HepG2 (cell line): ENCODE results near the gene NDUFAF8. TPM values are rescaled to one million over a fixed set of nuclear protein-coding genes. Genes with fewer than 3 reads are reported as not detected.
A peak's percentile ranks its signal among the peaks of the same experiment; 100 is the strongest.

Experiments
- DNMT3B ChIP-seq: conservative IDR thresholded peaks from 2 replicates; pipeline ENCODE4 v1.6.1; 2016; ENCODE audit warnings: missing biosample characterization, control low read depth
- EHMT2 ChIP-seq: fragments of 200-600 bp; sonication (generic); IDR thresholded peaks from 2 replicates; pipeline ENCODE4 v1.7.0; 2017; ENCODE audit warnings: antibody characterized with exemption, low read depth, low read length, borderline replicate concordance
- GZF1 ChIP-seq: sonication (generic); formaldehyde crosslinking; IDR thresholded peaks from 2 replicates; pipeline ENCODE4 v1.5.1; 2020; ENCODE audit warnings: mild to moderate bottlenecking, missing genetic modification reagents
- MED1 ChIP-seq: sonication (generic); formaldehyde crosslinking; IDR thresholded peaks from 2 replicates; pipeline ENCODE4 v1.4.0; 2020; ENCODE audit warnings: missing genetic modification reagents
- MEIS2 ChIP-seq: sonication (generic); formaldehyde crosslinking; IDR thresholded peaks from 2 replicates; pipeline ENCODE4 v1.9.0; 2021; ENCODE audit warnings: mild to moderate bottlenecking, missing genetic modification reagents
- NKX3-1 ChIP-seq: sonication (generic); formaldehyde crosslinking; IDR thresholded peaks from 2 replicates; pipeline ENCODE4 v1.5.0; 2020; ENCODE audit warnings: missing genetic modification reagents
- NR2F6 ChIP-seq, 2 experiments: IDR thresholded peaks; 2 replicates each; pipeline ENCODE4 v1.6.1; 2016; ENCODE audit warnings: antibody characterized with exemption in 1 of 2, mild to moderate bottlenecking in 1 of 2
- SCMH1 ChIP-seq: sonication (generic); formaldehyde crosslinking; IDR thresholded peaks from 2 replicates; pipeline ENCODE4 v1.9.0; 2021; ENCODE audit warnings: missing genetic modification reagents, mild to moderate bottlenecking, borderline replicate concordance
- SMYD3 ChIP-seq: sonication (generic); formaldehyde crosslinking; IDR thresholded peaks from 2 replicates; pipeline ENCODE4 v1.8.1; 2023; ENCODE audit warnings: mild to moderate bottlenecking, missing genetic modification reagents
- SPEN ChIP-seq: sonication (generic); formaldehyde crosslinking; IDR thresholded peaks from 2 replicates; pipeline ENCODE4 v1.5.1; 2020; ENCODE audit warnings: low read depth, mild to moderate bottlenecking, missing genetic modification reagents
- ZNF441 ChIP-seq: sonication (generic); formaldehyde crosslinking; IDR thresholded peaks from 2 replicates; pipeline ENCODE4 v1.7.0; 2021; ENCODE audit warnings: missing genetic modification reagents, borderline replicate concordance
- ZNF446 ChIP-seq: sonication (generic); formaldehyde crosslinking; IDR thresholded peaks from 2 replicates; pipeline ENCODE4 v1.5.0; 2020; ENCODE audit warnings: mild to moderate bottlenecking, missing genetic modification reagents
- ZNF614 ChIP-seq: IDR thresholded peaks from 2 replicates; pipeline ENCODE4 v1.6.1; 2018; ENCODE audit warnings: missing biosample characterization, missing genetic modification reagents, inconsistent platforms, borderline replicate concordance
- ZSCAN20 ChIP-seq: sonication (generic); formaldehyde crosslinking; IDR thresholded peaks from 2 replicates; pipeline ENCODE4 v1.4.0; 2020; ENCODE audit warnings: missing genetic modification reagents, mild to moderate bottlenecking, borderline replicate concordance
- polyA plus RNA-seq, 8 experiments: library from polyadenylated mRNA; depleted of rRNA in 3 of 8; stranded (reverse) in 7 of 8; unstranded in 1 of 8; fragments of >200 nt; fragmentation: Illumina TruSeq in 4 of 8; extraction: Trizol in 4 of 8; gene quantifications; 2 replicates each; pipeline versions ENCODE4 v1.2.1 to v1.2.3, GENCODE V29; 2011 to 2016; ENCODE audit warnings: low read depth in 4 of 8, missing spikeins in 1 of 8, mixed read lengths in 1 of 8; ENCODE audit not compliant: insufficient read depth in 1 of 8
- total RNA-seq, 5 experiments: library from RNA; depleted of rRNA; stranded (reverse); fragments of >200 nt; fragmentation: Illumina TruSeq; extraction: Trizol; gene quantifications; 2 replicates each; pipeline ENCODE4 v1.2.3, GENCODE V29; 2016; ENCODE audit warnings: low read depth in 1 of 5
- TF ChIP-seq, protein P1 (sequence below): IDR thresholded peaks from 2 replicates; pipeline ENCODE4 v1.6.1; 2016; ENCODE audit warnings: mild to moderate bottlenecking, missing biosample characterization, missing genetic modification reagents
- TF ChIP-seq, protein P2 (sequence below): sonication (generic); formaldehyde crosslinking; conservative IDR thresholded peaks from 2 replicates; pipeline ENCODE4 v1.4.0; 2020; ENCODE audit warnings: mild to moderate bottlenecking, missing genetic modification reagents, moderate library complexity
- TF ChIP-seq, protein P3 (sequence below): sonication (generic); formaldehyde crosslinking; conservative IDR thresholded peaks from 2 replicates; pipeline ENCODE4 v1.4.0; 2020; ENCODE audit warnings: missing genetic modification reagents
- TF ChIP-seq, protein P4 (sequence below): sonication (generic); formaldehyde crosslinking; IDR thresholded peaks from 2 replicates; pipeline ENCODE4 v1.5.1; 2020; ENCODE audit warnings: missing genetic modification reagents, mild to moderate bottlenecking, borderline replicate concordance
- TF ChIP-seq, protein P5 (sequence below): sonication (generic); formaldehyde crosslinking; IDR thresholded peaks from 2 replicates; pipeline ENCODE4 v1.4.0; 2020; ENCODE audit warnings: missing genetic modification reagents

NDUFAF8 gene
- total and polyA plus RNA-seq, 2 of the 13 experiments (the other 11 are each of a cell fraction or from before 2014, with no cell fraction given): 75.6 to 233 TPM

DNA sequence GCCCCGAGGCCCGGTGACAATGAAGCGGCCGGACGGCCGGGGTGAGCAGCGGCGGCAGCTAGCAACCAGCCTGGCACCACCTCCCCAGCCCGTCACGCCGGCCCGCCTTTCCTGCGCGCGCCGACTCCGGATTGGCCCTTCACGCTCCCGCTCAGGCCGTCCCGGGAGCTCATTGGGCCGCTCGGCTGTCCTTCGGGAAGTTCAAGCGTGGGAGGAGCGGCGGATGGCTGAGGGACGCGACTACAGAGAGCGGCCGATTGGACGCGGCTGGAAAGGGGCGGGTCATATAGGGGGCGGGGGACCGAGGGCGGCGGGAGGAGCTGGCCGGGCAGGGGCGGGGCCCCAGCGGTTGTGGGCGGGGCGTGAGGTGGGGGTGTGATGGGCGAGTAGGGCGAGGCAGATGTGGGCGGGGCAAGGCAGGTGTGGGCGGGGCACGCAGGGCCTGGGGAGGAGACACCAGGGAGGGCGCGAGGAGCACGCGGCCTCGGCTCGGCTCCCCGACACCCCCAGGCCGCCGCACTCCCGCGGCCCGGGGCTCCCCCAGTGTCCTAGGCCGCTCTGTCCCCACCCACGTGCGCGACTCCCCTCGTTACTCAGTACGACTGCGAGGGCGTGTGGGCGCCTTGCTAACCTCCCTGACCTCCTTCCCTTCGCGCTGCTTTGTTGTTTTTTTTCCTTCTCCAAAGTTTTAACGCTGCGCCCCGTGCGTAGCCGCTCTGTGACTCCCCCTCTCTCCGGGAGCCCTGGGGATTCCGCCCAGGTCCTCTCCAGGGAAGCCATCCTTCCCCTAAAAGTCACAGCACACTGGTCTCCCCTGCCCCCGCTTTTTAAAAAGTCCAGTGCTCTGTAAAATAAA lies 16.0 kb upstream of the NDUFAF8 start, which contains the start of gene CEP131 (continued):
- no peak for TF ChIP-seq ZNF614 (CRISPR knock-in tag)
- TF ChIP-seq SPEN: no peak; the same call in 1 of the 2 replicates
- peak; percentile 53; the same call in 1 of the 2 replicates for TF ChIP-seq ZNF446 (CRISPR knock-in tag)
- no peak for TF ChIP-seq SCMH1 (CRISPR knock-in tag)
- peak; percentile 45; the same call in 1 of the 2 replicates for TF ChIP-seq MED1
- TF ChIP-seq, protein P1, sequence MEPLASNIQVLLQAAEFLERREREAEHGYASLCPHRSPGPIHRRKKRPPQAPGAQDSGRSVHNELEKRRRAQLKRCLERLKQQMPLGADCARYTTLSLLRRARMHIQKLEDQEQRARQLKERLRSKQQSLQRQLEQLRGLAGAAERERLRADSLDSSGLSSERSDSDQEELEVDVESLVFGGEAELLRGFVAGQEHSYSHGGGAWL (CRISPR knock-in tag): peak; percentile 91
- TF ChIP-seq, protein P2, sequence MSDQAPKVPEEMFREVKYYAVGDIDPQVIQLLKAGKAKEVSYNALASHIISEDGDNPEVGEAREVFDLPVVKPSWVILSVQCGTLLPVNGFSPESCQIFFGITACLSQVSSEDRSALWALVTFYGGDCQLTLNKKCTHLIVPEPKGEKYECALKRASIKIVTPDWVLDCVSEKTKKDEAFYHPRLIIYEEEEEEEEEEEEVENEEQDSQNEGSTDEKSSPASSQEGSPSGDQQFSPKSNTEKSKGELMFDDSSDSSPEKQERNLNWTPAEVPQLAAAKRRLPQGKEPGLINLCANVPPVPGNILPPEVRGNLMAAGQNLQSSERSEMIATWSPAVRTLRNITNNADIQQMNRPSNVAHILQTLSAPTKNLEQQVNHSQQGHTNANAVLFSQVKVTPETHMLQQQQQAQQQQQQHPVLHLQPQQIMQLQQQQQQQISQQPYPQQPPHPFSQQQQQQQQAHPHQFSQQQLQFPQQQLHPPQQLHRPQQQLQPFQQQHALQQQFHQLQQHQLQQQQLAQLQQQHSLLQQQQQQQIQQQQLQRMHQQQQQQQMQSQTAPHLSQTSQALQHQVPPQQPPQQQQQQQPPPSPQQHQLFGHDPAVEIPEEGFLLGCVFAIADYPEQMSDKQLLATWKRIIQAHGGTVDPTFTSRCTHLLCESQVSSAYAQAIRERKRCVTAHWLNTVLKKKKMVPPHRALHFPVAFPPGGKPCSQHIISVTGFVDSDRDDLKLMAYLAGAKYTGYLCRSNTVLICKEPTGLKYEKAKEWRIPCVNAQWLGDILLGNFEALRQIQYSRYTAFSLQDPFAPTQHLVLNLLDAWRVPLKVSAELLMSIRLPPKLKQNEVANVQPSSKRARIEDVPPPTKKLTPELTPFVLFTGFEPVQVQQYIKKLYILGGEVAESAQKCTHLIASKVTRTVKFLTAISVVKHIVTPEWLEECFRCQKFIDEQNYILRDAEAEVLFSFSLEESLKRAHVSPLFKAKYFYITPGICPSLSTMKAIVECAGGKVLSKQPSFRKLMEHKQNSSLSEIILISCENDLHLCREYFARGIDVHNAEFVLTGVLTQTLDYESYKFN: peak; percentile 22
- TF ChIP-seq, protein P3, sequence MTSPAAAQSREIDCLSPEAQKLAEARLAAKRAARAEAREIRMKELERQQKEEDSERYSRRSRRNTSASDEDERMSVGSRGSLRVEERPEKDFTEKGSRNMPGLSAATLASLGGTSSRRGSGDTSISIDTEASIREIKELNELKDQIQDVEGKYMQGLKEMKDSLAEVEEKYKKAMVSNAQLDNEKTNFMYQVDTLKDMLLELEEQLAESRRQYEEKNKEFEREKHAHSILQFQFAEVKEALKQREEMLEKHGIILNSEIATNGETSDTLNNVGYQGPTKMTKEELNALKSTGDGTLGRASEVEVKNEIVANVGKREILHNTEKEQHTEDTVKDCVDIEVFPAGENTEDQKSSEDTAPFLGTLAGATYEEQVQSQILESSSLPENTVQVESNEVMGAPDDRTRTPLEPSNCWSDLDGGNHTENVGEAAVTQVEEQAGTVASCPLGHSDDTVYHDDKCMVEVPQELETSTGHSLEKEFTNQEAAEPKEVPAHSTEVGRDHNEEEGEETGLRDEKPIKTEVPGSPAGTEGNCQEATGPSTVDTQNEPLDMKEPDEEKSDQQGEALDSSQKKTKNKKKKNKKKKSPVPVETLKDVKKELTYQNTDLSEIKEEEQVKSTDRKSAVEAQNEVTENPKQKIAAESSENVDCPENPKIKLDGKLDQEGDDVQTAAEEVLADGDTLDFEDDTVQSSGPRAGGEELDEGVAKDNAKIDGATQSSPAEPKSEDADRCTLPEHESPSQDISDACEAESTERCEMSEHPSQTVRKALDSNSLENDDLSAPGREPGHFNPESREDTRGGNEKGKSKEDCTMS (CRISPR knock-in tag): no peak
- TF ChIP-seq NKX3-1 (CRISPR knock-in tag): peak; percentile 55; the same call in 1 of the 2 replicates
- TF ChIP-seq SMYD3 (CRISPR knock-in tag): peak; percentile 98
- no peak; the same call in 1 of the 2 replicates for TF ChIP-seq ZNF441
- 0 out of 2 replicates have a peak, but pooled peaks have one; percentile 34 for TF ChIP-seq ZSCAN20
- no peak for TF ChIP-seq NR2F6 (IDR thresholded peaks at IDR 0.05)
- peak; percentile 63; the same call in 1 of the 2 replicates for TF ChIP-seq NR2F6 (CRISPR knock-in tag; IDR thresholded peaks at IDR 0.05)
- TF ChIP-seq DNMT3B (CRISPR knock-in tag): 0 out of 2 replicates have a peak, but pooled peaks have one; percentile 46
- TF ChIP-seq, protein P4, sequence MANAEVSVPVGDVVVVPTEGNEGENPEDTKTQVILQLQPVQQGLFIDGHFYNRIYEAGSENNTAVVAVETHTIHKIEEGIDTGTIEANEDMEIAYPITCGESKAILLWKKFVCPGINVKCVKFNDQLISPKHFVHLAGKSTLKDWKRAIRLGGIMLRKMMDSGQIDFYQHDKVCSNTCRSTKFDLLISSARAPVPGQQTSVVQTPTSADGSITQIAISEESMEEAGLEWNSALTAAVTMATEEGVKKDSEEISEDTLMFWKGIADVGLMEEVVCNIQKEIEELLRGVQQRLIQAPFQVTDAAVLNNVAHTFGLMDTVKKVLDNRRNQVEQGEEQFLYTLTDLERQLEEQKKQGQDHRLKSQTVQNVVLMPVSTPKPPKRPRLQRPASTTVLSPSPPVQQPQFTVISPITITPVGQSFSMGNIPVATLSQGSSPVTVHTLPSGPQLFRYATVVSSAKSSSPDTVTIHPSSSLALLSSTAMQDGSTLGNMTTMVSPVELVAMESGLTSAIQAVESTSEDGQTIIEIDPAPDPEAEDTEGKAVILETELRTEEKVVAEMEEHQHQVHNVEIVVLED: peak; percentile 70; the same call in 1 of the 2 replicates
- TF ChIP-seq EHMT2: no peak
- TF ChIP-seq MEIS2: peak; percentile 88
- TF ChIP-seq GZF1 (CRISPR knock-in tag): no peak
- TF ChIP-seq, protein P5, sequence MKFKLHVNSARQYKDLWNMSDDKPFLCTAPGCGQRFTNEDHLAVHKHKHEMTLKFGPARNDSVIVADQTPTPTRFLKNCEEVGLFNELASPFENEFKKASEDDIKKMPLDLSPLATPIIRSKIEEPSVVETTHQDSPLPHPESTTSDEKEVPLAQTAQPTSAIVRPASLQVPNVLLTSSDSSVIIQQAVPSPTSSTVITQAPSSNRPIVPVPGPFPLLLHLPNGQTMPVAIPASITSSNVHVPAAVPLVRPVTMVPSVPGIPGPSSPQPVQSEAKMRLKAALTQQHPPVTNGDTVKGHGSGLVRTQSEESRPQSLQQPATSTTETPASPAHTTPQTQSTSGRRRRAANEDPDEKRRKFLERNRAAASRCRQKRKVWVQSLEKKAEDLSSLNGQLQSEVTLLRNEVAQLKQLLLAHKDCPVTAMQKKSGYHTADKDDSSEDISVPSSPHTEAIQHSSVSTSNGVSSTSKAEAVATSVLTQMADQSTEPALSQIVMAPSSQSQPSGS (CRISPR knock-in tag): no peak
